Measurements from ENCODE around the gene NEK6. TPM values are rescaled to one million over a fixed set of nuclear protein-coding genes. Genes with fewer than 3 reads are reported as not detected.

The NEK6 gene
- total and polyA plus RNA-seq, 9 of the 15 experiments (the other 6 are each of a cell fraction or from before 2014, with no cell fraction given), result 3.1 to 19.0 (median 8.4) TPM

DNA sequence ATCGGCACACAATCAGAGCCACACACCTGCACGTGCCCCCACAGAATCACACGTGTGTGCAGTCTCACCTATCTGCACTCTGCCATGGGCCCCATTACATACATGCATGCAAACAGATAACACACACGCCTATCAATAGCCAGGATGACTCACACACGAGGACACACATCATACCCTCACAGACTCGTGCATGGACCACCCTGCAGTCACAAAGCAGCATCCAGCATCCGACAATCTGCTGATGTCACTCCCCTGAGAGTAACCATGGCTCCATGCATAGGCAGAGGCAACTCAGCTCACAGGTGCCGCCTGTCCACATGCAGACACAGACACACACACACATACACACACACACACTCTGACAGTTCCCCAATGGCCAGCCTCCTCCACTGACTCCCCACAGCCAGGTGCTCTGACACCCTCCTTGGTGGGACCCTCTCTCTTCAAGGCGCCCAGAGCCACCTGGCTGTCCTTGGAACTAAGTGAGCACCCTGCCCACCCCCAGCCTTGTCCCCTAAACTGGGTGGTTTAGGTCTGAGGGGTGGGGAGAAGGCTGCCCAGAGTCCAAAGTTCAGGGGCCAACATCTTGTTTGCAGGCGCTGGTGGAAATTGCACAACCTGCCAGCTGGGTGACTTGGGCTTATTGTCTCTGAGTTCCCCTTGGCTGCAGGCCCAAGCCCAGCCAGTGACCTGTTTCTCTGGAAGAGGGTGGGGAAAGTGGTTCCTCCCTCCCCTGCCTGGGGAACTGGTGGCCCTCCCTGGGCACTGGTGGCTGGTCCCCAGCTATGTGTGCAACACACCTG lies 34.6 kb upstream of the NEK6 start:
- DNase-seq (ENCODE audit: extremely low read depth in 1 of 4, low spot score in 3 of 4), result no peak
- no peak for ATAC-seq
- Histone ChIP-seq H3K9ac (ENCODE audit: insufficient read depth in 1 of 2, low read depth in 2 of 2, low read length in 2 of 2) (no peak overlapping the region), H4K20me1 (replicated peaks; ENCODE audit: control insufficient read depth, insufficient read depth, low read length) (0 out of 2 replicates have a peak, but pooled peaks cover 2% of the 10 kb centered on the region), H3K79me2 (ENCODE audit: control insufficient read depth, insufficient read depth, low read length) (no peaks in the 10 kb centered on the region), H3K27ac (ENCODE audit: extremely low read depth, low read depth, low read length) (no peak overlapping the region), H2AFZ (ENCODE audit: low read depth, low read length) (no peak overlapping the region), H3K4me2 (ENCODE audit: insufficient read depth, low read length) (no peak overlapping the region), H3K27me3 (ENCODE audit: control insufficient read depth in 2 of 2, insufficient read depth in 2 of 2, low read length in 2 of 2) (peaks cover 13 to 49% of the 10 kb centered on the region in 2 experiments; a peak in 4 of 5 replicates), H3K9me1 (ENCODE audit: control insufficient read depth, insufficient read depth, low read length) (no peaks in the 10 kb centered on the region), H3K9me3 (replicated peaks; ENCODE audit: control insufficient read depth, insufficient read depth, low read depth, low read length) (no peaks in the 10 kb centered on the region; the same call in 1 of the 2 replicates), H3K4me1 (replicated peaks in 1 of 2; ENCODE audit: control insufficient read depth in 2 of 2, insufficient read depth in 2 of 2, low read length in 2 of 2) (no peaks in the 10 kb centered on the region; a peak in 3 of 5 replicates), H3K4me3 (no peak overlapping the region), H3K36me3 (ENCODE audit: control insufficient read depth, insufficient read depth, low read length) (no peaks in the 10 kb centered on the region)
- TF ChIP-seq BHLHE40 (IDR thresholded peaks at IDR 0.05; ENCODE audit: low read length) (0 out of 2 replicates have a peak, but pooled peaks have one; percentile 21), CEBPB (tag; IDR thresholded peaks at IDR 0.05) (peak; percentile 63)
- TF ChIP-seq, protein P1, sequence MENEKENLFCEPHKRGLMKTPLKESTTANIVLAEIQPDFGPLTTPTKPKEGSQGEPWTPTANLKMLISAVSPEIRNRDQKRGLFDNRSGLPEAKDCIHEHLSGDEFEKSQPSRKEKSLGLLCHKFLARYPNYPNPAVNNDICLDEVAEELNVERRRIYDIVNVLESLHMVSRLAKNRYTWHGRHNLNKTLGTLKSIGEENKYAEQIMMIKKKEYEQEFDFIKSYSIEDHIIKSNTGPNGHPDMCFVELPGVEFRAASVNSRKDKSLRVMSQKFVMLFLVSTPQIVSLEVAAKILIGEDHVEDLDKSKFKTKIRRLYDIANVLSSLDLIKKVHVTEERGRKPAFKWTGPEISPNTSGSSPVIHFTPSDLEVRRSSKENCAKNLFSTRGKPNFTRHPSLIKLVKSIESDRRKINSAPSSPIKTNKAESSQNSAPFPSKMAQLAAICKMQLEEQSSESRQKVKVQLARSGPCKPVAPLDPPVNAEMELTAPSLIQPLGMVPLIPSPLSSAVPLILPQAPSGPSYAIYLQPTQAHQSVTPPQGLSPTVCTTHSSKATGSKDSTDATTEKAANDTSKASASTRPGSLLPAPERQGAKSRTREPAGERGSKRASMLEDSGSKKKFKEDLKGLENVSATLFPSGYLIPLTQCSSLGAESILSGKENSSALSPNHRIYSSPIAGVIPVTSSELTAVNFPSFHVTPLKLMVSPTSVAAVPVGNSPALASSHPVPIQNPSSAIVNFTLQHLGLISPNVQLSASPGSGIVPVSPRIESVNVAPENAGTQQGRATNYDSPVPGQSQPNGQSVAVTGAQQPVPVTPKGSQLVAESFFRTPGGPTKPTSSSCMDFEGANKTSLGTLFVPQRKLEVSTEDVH (IDR thresholded peaks at IDR 0.05; ENCODE audit: low read depth, partially characterized antibody), result no peak
- no TSS peak for BruUV-seq (replicated peaks)
- FAIRE-seq, result no peak
- POLR2A ChIA-PET, result no interaction called here
- 9% methylated on average over 9 of the region's 10 CpGs for WGBS (ENCODE audit: insufficient coverage, low coverage, missing lambda C conversion rate)
- intact Hi-C loops (cut with micrococcal nuclease), result no loop called here
- CTCF ChIA-PET (ENCODE audit: low intra/inter-chr PET ratio), result no interaction called here
- in situ Hi-C loops (cut with MboI), result no loop called here

Data from K562 (cell line).